HG03095 (cell line): ENCODE data around the gene ITGB4.
A peak's percentile ranks its signal among the peaks of the same experiment; 100 is the strongest.
"Not testable (repeated sequence)": the region's sequence is repeated elsewhere in the genome, so short reads cannot be mapped to it uniquely, and the experiment has no call there.

Experiments used
- ATAC-seq: cut with Tn5 transposase; IDR thresholded peaks from one replicate; pipeline ENCODE4 v1.9.1; 2021; ENCODE audit warnings: moderate library complexity; ENCODE audit not compliant: unreplicated experiment

The ITGB4 gene

GRCh38 chr17:75769536-75769935 lies 48.3 kb downstream of the ITGB4 start:
- ATAC-seq = no peak

GRCh38 chr17:75771334-75772281 lies 50.3 kb downstream of the ITGB4 start:
- ATAC-seq = no peak

DNA sequence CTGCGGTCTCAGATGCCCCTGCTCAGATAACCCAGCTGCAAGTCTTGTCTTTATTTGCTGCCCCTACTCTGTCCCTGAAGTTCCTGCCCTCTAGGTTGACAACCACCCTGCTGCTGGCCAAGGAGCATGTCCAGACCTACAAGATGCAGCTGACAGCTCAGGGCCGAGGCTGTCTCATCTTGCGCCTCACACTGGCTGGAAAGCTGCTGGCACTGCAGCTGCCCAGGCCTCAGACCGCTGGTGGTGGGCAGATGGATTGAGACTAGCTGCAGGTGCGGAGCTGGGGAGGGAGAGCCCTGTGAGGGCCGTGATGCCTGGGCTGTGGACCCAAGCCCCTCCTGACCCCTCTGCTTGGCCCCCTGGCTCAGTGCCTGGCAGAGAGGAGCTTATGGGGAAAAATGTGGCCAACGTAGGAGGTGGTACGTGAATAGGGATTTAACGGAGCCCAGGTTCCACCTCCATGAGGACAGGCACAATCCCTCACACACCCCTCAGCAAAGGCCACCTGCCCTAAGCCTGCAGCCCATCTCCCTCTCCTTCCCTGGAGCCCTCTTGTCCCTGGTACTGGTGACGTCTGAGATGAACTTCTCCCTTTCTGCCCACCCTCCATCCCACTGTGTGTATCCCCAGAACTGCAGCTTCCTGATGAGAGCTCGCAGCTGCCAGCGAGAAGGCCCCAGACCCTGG lies 52.0 kb downstream of the ITGB4 start:
- ATAC-seq = no peak

DNA sequence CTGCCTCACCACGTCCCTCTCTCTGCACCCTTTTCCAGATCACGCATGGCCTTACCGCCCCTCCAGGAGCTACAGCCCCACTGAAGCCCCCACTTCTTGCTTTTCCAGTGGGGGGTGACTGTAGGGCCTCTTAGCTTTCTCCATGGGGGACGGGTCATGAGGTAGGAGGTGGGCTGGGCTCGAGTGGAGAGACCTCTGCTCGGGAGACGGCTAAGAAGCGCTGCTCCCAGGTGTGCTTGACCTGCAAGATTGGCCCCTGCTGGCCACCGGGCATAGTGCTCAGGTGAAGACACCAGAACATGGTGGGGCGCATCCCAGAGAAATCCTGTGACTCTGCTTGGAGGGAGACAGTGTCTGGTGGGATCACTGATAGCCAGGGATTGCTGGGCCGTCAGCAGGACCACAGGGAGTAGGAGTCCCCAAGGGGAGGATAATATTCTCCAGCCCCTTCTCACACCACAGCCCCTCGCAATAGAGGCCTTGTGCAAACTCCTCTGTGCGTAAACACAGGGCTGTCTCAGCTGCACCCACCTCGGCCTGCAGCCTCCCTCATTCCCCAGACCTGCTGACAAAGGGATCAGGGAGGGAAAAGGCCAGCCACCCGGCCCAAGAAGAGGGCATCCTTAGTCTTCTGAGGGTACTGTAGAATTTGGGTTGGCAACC lies 52.7 kb downstream of the ITGB4 start:
- no peak for ATAC-seq

DNA sequence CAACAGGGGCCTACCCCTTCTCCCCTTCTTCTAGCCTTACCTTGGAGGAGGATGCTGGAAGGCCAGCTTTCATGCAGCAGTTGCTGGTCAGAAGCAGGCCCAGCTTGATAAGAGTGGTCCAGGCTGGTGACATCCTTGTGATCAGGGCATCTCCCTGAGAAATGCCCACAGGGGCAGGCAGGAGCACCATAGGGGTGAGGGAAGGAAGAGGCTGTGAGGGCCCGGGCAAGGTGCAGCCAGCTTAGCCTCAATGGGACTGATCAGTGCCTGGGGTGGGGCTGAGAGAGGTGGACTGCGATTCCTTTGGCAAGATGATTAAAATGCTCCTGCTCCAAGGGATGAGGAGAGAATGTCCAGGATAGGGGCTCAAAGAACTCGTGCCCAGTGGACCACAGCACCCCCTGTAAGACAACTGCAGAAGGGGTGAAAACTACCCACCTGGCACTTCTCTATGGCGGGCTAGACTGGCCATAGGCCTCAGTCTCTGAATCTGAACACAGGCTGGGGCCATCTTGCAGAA lies 53.3 kb downstream of the ITGB4 start:
- ATAC-seq = no peak

- ATAC-seq = no peak
Measured at GRCh38 chr17:75774991-75775668, 53.9 kb downstream of the ITGB4 start.

- ATAC-seq = no peak
Measured at GRCh38 chr17:75776386-75777295, 55.4 kb downstream of the ITGB4 start.

GRCh38 chr17:75777296-75777922 lies 56.1 kb downstream of the ITGB4 start:
- no peak for ATAC-seq

GRCh38 chr17:75778066-75778860 lies 57.0 kb downstream of the ITGB4 start:
- not testable (repeated sequence) for ATAC-seq

GRCh38 chr17:75778861-75779249 lies 57.6 kb downstream of the ITGB4 start:
- peak; percentile 3 for ATAC-seq

- peak; percentile 66 for ATAC-seq
Measured at GRCh38 chr17:75779250-75779986, 58.2 kb downstream of the ITGB4 start.

DNA sequence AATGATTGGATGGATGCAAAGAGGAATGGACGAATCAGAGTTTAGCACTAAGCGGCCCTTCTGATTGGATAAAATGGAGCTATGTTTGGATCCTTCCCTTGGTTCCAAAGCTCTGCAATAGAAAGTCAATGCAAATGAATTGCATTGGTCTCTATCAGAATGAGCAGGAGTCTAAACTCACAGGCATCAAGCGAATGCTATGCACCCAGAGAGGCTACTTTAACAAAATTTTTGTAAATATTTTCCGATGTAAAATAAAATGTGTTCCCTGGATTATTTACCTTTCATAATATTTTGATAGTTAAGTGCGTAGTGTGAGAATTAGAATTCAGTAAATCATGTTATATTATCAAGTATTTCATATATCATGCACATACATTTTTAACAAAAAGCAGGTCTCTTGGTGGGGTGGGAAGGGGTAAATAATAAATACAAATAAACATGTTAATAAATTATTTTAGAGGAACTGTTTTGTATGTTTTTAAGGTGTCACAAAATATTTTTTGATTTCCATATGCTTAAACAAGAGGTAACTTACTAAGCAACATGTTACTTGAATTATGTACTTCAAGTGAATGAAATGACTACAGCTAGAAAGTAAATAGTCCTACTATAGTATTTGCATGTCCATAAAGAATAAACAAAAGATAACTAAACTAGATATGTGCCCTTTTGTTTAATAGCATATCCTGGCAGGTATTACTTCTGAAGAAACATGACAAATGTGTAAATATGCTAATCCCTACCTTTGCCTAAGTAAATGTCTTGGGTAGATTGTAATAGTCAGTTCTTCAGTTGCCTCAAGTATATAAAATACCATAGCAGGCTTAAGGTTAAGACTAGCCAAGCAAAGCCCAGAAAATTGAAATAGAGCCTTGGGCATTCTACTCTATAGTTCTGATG lies 59.0 kb downstream of the ITGB4 start:
- ATAC-seq = no peak

GRCh38 chr17:75783069-75783783 lies 62.0 kb downstream of the ITGB4 start:
- ATAC-seq = no peak

GRCh38 chr17:75783803-75784472 lies 62.7 kb downstream of the ITGB4 start:
- no peak for ATAC-seq

- peak; percentile 49 for ATAC-seq
Measured at GRCh38 chr17:75784473-75785015, 63.3 kb downstream of the ITGB4 start, which contains the start of gene UNK. Gene UNK (plus strand): TSS chr17:75784806. CDS start chr17:75784881, 75 bp downstream.
